GM23248 (cell line): ENCODE results near the gene EPS8L1. TPM values are rescaled to one million over a fixed set of nuclear protein-coding genes. Genes with fewer than 3 reads are reported as not detected.

ENCODE experiments used
- DNase-seq: peaks from one replicate; pipeline ENCODE4 v3.0.0-alpha.2; 2015
- H2AFZ ChIP-seq: fragments of 200-600 bp; sonication (generic); 2 replicates; pipeline ENCODE4 v1.6.1; 2016; ENCODE audit warnings: antibody characterized with exemption
- H3F3A ChIP-seq: fragments of 200-600 bp; sonication (generic); 2 replicates; pipeline ENCODE4 v1.6.1; 2016; ENCODE audit warnings: mild to moderate bottlenecking, antibody characterized with exemption, mixed run types; ENCODE audit not compliant: insufficient read depth
- H3K27ac ChIP-seq: fragments of 200-600 bp; sonication (generic); 2 replicates; pipeline ENCODE4 v1.5.1; 2016; ENCODE audit warnings: mild to moderate bottlenecking
- H3K27me3 ChIP-seq: fragments of 200-600 bp; sonication (generic); replicated peaks from 2 replicates; pipeline ENCODE4 v1.6.1; 2016; ENCODE audit warnings: mild to moderate bottlenecking; ENCODE audit not compliant: insufficient read depth
- H3K36me3 ChIP-seq: fragments of 200-600 bp; sonication (generic); 2 replicates; pipeline ENCODE4 v1.6.1; 2016; ENCODE audit warnings: low read depth, mild to moderate bottlenecking
- H3K4me1 ChIP-seq: fragments of 200-600 bp; sonication (generic); 2 replicates; pipeline ENCODE4 v1.6.1; 2016; ENCODE audit warnings: mild to moderate bottlenecking; ENCODE audit not compliant: insufficient read depth
- H3K4me2 ChIP-seq: fragments of 200-600 bp; sonication (generic); one replicate; pipeline ENCODE4 v1.6.1; 2016; ENCODE audit warnings: mild to moderate bottlenecking; ENCODE audit not compliant: unreplicated experiment
- H3K4me3 ChIP-seq: fragments of 200-600 bp; sonication (generic); 2 replicates; pipeline ENCODE4 v1.5.1; 2016; ENCODE audit warnings: mild to moderate bottlenecking
- H3K79me2 ChIP-seq: fragments of 200-600 bp; sonication (generic); 2 replicates; pipeline ENCODE4 v1.6.1; 2016; ENCODE audit warnings: mild to moderate bottlenecking; ENCODE audit not compliant: insufficient read depth
- H3K9ac ChIP-seq: fragments of 200-600 bp; sonication (generic); 2 replicates; pipeline ENCODE4 v1.6.1; 2016; ENCODE audit warnings: mild to moderate bottlenecking
- H3K9me2 ChIP-seq: fragments of 200-600 bp; sonication (generic); 2 replicates; pipeline ENCODE4 v1.6.1; 2016; ENCODE audit warnings: mixed run types, mild to moderate bottlenecking, moderate library complexity; ENCODE audit not compliant: insufficient read depth
- H3K9me3 ChIP-seq: fragments of 200-600 bp; sonication (generic); one replicate; pipeline ENCODE4 v1.6.1; 2017; ENCODE audit warnings: low read depth
- H4K20me1 ChIP-seq: fragments of 200-600 bp; sonication (generic); 2 replicates; pipeline ENCODE4 v1.6.0; 2016; ENCODE audit not compliant: insufficient read depth
- EZH2 ChIP-seq: fragments of 200-600 bp; sonication (generic); IDR thresholded peaks from 2 replicates; pipeline ENCODE4 v1.6.1; 2018; ENCODE audit warnings: antibody characterized with exemption, mild to moderate bottlenecking; ENCODE audit not compliant: insufficient read depth, poor library complexity, severe bottlenecking
- EZH2phosphoT487 ChIP-seq: fragments of 200-600 bp; sonication (generic); IDR thresholded peaks from 2 replicates; pipeline ENCODE4 v1.6.1; 2018; ENCODE audit warnings: antibody characterized with exemption, moderate library complexity, mild to moderate bottlenecking, low read depth; ENCODE audit not compliant: insufficient read depth
- WGBS, 2 experiments: methylation state at CpG; one replicate each; pipeline ENCODE4 v1.1.6; 2015 to 2017; ENCODE audit warnings: low lambda C conversion rate in 2 of 2, low coverage in 1 of 2; ENCODE audit errors: missing lambda C conversion rate in 2 of 2; 5-methylcytosine and 5-hydroxymethylcytosine counted together
- in situ Hi-C: fragments of 300-500 bp; cut with MboI; formaldehyde crosslinking; loops from 2 replicates; pipeline ENCODE4 v1.15.0; 2020
- polyA plus RNA-seq: library from polyadenylated mRNA; unstranded; fragments of >200 nt; fragmentation: Nextera tagmentation; extraction: Ambion mirVana; gene quantifications from 2 replicates; pipeline ENCODE4 v1.2.1, GENCODE V29; 2016
- total RNA-seq: library from RNA; depleted of rRNA; stranded (reverse); fragments of >200 nt; shearing (Covaris generic); gene quantifications from 2 replicates; pipeline ENCODE4 v1.2.3, GENCODE V29; 2014

Gene EPS8L1
- total and polyA plus RNA-seq, 2 experiments from 2014 or later, result 0.76 to 1.1 TPM

DNA sequence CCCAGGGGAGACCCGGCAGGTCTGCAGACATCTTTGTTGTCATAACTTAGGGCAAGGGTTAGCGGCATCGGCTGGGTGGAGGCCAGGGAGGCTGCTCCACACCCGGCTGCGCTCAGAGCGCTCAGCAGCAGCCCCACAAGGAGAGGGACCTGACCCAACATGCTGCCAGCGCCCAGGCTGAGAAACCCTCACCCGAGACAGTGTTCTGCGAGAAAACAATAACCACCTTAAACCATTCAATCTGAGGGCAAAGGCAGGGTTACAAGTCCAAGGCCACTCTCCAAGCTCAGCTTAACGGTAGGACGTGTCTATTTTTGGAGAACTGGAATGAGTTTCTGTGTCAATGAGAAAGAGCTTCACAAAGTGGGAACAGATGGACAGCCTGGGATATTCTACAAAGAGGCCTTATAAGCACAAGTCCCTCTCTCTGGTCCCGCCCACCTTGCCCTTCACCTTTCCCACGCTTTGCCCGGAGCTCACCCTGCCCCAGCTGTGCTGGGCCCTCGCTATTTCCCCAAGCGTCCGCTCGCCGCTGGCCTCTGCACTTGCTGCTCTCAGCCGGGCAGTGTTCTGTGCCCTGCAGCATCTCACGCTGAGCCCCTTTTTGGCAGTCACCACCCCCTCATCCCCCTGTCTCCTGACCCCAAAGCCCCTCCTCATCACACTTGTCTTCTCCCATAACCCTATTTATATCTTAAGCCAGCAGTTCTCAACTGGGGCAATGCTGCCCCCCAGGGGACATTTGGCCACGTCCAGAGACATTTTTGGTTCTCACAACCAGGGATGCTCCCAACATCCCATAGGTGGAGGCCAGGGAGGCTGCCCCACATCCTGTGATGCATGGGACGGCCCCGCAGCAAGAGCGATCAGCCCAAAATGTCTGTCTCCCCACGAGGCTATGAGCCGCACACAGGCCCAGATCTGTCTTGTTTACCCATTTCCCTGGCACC lies 24.2 kb downstream of the EPS8L1 start:
- H3F3A ChIP-seq, result no peaks in the 10 kb centered on the region
- no peak for TF ChIP-seq EZH2
- TF ChIP-seq EZH2phosphoT487, result no peak
- 76 to 78% methylated on average over 27 of the region's 27 CpGs for WGBS, 2 experiments

DNA sequence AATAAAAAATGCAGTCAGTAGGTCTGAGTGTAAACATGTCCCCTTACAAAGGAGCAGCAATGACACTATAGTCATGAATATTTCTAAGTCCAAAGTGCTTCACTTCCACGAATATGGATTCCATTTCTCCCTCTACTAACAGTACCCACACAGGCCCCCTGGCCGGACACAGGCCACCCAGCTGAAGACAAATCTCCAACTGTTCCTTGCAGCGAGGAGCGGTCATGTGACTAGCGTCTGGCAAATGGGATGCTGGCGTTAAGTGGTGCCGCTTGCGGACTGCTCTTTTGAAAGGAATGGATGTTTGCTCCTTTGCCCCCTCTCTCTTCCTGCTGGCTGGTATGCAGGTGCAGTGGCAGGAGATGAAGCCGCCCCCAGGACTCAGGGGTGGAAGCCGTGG lies 25.6 kb downstream of the EPS8L1 start:
- Histone ChIP-seq H3K79me2 (peaks cover 77% of the 10 kb centered on the region), H3K27ac (no peak overlapping the region), H3K9ac (no peak overlapping the region), H3K36me3 (peaks cover 12% of the 10 kb centered on the region), H3K4me2 (no peak overlapping the region), H2AFZ (no peak overlapping the region), H4K20me1 (0 out of 2 replicates have a peak, but pooled peaks cover 5% of the 10 kb centered on the region), H3K9me3 (no peaks in the 10 kb centered on the region), H3K4me1 (no peaks in the 10 kb centered on the region), H3K4me3 (no peak overlapping the region), H3K27me3 (no peaks in the 10 kb centered on the region), H3F3A (no peaks in the 10 kb centered on the region), H3K9me2 (no peaks in the 10 kb centered on the region)
- in situ Hi-C loops, result no loop called here
- DNase-seq, result no peak
- TF ChIP-seq EZH2 (no peak), EZH2phosphoT487 (no peak)
- 91% methylated on average over 10 of the region's 10 CpGs for WGBS, 2 experiments

More for the DNA sequence above, 24.2 kb downstream of the EPS8L1 start:
- Histone ChIP-seq H3K9ac (no peak overlapping the region), H3K4me2 (no peak overlapping the region), H3K4me1 (no peaks in the 10 kb centered on the region), H3K36me3 (peaks cover 12% of the 10 kb centered on the region), H3K4me3 (no peak overlapping the region), H3K9me3 (no peaks in the 10 kb centered on the region), H3K9me2 (no peaks in the 10 kb centered on the region), H3K27me3 (no peaks in the 10 kb centered on the region), H4K20me1 (no peaks in the 10 kb centered on the region), H3K79me2 (peaks cover 62% of the 10 kb centered on the region), H3K27ac (no peak overlapping the region), H2AFZ (no peak overlapping the region)
- no peak for DNase-seq
- in situ Hi-C loops, result no loop called here

DNA sequence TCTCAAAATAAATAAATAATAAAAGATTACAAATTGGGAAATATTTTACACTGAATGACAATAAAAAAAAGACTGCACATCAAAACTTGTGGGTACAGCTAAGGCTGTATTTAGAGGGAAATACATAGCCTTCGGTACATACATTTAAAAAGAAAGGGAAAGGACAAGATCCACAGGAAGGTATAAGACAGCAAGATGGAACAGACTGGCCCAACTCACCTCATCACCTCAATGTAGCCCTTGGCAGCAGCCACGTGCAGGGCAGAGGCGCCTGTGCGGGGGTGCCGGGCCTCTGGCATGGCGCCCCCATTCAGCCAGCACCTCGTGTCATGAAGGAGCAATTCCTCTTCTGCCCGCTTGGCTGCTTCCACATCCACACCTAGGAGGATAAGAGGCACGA lies 27.5 kb downstream of the EPS8L1 start:
- DNase-seq, result no peak
- Histone ChIP-seq H3K4me3 (no peak overlapping the region), H3K9me2 (no peaks in the 10 kb centered on the region), H3K79me2 (peaks cover 89% of the 10 kb centered on the region), H4K20me1 (0 out of 2 replicates have a peak, but pooled peaks cover 5% of the 10 kb centered on the region), H3K9me3 (no peaks in the 10 kb centered on the region), H3K4me2 (no peak overlapping the region), H3K27me3 (no peaks in the 10 kb centered on the region), H3K9ac (no peak overlapping the region), H2AFZ (no peak overlapping the region), H3F3A (no peaks in the 10 kb centered on the region), H3K27ac (no peak overlapping the region), H3K36me3 (peaks cover 12% of the 10 kb centered on the region), H3K4me1 (no peaks in the 10 kb centered on the region)
- in situ Hi-C loops, result no loop called here
- TF ChIP-seq EZH2 (no peak), EZH2phosphoT487 (no peak)
- WGBS, 2 experiments, result 98% methylated on average over 9 of the region's 9 CpGs

DNA sequence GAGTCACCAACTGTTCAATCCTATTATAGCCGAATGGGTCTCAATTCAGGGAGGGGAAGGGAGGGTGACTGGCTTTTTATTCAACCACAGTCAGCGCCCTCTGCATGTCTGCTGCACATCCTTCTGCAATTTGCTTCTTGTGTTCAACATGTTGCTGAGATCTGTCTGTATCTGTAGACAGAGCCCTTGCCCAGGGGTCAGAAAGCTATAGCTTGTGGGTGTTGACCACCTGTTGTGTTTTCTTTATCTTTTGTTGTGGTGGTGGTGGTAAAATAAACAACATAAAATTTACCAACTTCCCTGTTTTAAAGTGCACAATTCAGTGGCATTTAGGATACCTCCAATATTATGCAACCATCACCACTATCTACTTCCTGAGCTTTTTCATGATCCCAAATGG lies 29.6 kb downstream of the EPS8L1 start:
- Histone ChIP-seq H3F3A (no peaks in the 10 kb centered on the region), H3K9me3 (no peaks in the 10 kb centered on the region), H3K4me1 (no peaks in the 10 kb centered on the region), H4K20me1 (0 out of 2 replicates have a peak, but pooled peaks cover 8% of the 10 kb centered on the region), H3K27ac (no peak overlapping the region), H2AFZ (no peak overlapping the region), H3K9me2 (no peaks in the 10 kb centered on the region), H3K79me2 (peaks cover 94% of the 10 kb centered on the region), H3K4me3 (no peak overlapping the region), H3K4me2 (no peak overlapping the region), H3K36me3 (peaks cover 12% of the 10 kb centered on the region), H3K9ac (no peak overlapping the region), H3K27me3 (no peaks in the 10 kb centered on the region)
- 94 to 100% methylated on average over 2 of the region's 2 CpGs for WGBS, 2 experiments
- TF ChIP-seq EZH2, result no peak
- TF ChIP-seq EZH2phosphoT487, result no peak
- no peak for DNase-seq
- in situ Hi-C loops, result no loop called here
